ENCODE measurements around the gene KCP. TPM values are rescaled to one million over a fixed set of nuclear protein-coding genes. Genes with fewer than 3 reads are reported as not detected.

Gene KCP
- total and polyA plus RNA-seq, 8 donors, result 1.5 to 9.8 (median 7.0) TPM

DNA sequence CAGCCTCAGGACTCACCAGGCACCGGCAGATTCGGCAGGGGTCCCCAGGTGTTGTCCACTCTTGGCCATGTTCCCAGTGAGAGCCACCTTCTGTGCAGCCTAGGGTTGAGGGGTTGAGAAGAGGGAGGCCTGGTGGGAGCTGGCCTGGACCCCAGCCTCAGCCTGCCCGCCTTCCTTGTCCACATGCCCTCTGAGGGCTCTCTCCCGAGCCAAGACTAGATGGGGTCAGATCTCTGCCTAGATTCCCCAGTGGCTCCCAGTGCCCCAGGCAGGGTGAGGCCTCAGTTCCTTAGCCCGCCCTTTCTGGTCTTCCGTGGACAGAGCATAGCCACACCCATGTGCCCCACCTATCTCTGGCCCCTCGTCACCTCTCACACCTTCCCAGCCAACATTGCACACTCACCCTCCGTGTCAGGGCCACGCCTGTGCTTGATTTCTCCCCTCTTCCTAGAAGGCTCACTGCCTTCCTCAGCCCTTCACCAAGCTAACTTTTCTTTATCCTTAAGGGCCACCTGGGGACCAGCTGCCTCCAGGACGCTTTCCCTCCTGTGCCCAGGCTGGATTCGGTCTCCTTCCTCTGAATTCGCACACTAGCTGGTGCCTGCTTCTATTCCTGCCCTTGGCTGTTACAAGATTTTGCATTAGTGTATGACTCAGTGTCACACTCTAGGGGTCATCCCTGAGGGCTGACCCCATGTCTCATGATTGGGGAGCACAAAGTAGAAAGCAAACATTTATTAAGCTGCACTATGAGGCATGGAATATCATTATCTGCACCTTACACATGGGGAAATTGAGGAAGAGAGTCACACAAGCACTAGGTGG is 7.5 kb downstream of the KCP start:
- H3K36me3 ChIP-seq, result no peaks in the 10 kb centered on the region
- no peak overlapping the region for H3K27ac ChIP-seq
- DNase-seq, result no peak
- peaks cover 0 to 45% of the 10 kb centered on the region in 2 donors for H3K27me3 ChIP-seq
- ATAC-seq, result peak; percentile 7
- H3K9me3 ChIP-seq, result peaks cover 0 to 9% of the 10 kb centered on the region in 2 donors
- intact Hi-C loops (cut with DNase I), result loop anchor here in 1 of 2 donors (5.0 kb wide), 1 partner anchor 189 kb away; no protein-coding TSS in a partner anchor
- TF ChIP-seq, protein P1, sequence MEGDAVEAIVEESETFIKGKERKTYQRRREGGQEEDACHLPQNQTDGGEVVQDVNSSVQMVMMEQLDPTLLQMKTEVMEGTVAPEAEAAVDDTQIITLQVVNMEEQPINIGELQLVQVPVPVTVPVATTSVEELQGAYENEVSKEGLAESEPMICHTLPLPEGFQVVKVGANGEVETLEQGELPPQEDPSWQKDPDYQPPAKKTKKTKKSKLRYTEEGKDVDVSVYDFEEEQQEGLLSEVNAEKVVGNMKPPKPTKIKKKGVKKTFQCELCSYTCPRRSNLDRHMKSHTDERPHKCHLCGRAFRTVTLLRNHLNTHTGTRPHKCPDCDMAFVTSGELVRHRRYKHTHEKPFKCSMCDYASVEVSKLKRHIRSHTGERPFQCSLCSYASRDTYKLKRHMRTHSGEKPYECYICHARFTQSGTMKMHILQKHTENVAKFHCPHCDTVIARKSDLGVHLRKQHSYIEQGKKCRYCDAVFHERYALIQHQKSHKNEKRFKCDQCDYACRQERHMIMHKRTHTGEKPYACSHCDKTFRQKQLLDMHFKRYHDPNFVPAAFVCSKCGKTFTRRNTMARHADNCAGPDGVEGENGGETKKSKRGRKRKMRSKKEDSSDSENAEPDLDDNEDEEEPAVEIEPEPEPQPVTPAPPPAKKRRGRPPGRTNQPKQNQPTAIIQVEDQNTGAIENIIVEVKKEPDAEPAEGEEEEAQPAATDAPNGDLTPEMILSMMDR (IDR thresholded peaks at IDR 0.05), result no peak
- no peaks in the 10 kb centered on the region for H3K4me1 ChIP-seq
- H3K4me3 ChIP-seq, result no peak overlapping the region

DNA sequence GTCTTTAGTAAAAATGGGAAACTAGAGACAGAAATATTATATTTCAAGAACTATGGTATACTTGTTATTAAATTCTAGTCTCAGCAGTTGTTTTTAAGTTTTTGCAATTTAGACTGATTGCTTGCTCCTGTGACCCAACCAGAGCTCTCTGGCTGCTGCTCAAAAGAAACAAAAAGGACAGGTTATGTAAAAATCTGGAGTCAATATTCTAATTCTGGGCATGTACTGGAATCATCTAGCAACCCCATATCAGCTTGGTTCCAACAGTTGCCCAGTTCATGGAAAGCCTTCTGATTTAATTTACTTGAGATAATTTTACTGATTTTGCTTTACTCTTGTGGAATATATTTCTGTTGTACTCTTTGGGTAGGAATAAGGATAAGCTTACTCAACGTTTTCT is 10.3 kb downstream of the KCP start:
- Histone ChIP-seq H3K27ac (no peak overlapping the region), H3K9me3 (peaks cover 0 to 9% of the 10 kb centered on the region in 2 donors), H3K4me1 (no peaks in the 10 kb centered on the region), H3K27me3 (peaks cover 0 to 23% of the 10 kb centered on the region in 2 donors), H3K4me3 (no peak overlapping the region), H3K36me3 (no peaks in the 10 kb centered on the region)
- no peak for DNase-seq
- intact Hi-C loops (cut with DNase I), result loop anchor here in 1 of 2 donors (5.0 kb wide), 1 partner anchor 192 kb away; no protein-coding TSS in a partner anchor
- no peak for ATAC-seq
- TF ChIP-seq, protein P1 (IDR thresholded peaks at IDR 0.05), result no peak

DNA sequence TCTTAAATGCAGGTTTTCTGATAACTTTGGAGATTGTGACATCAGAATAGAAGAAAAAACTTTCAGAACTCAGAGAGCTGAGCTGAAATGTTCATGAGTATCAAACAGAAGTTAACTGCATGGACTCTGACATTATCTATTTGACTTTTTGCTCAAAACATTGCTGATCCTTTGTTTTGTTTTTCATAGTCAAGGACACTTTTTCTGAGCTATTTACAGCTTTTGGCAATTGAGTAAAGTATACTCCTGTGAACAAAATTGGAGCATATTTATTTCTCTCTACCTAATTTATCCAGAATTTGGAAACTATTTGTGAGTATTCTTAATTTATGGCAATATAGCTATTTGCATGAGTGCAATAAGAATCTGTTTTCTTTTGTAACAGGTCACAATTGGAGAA is 11.1 kb downstream of the KCP start:
- H3K27ac ChIP-seq, result no peak overlapping the region
- H3K9me3 ChIP-seq, result peaks cover 0 to 9% of the 10 kb centered on the region in 2 donors
- no peaks in the 10 kb centered on the region for H3K36me3 ChIP-seq
- H3K4me1 ChIP-seq, result no peaks in the 10 kb centered on the region
- no peak for DNase-seq
- H3K4me3 ChIP-seq, result no peak overlapping the region
- H3K27me3 ChIP-seq, result peaks cover 0 to 21% of the 10 kb centered on the region in 2 donors
- no peak for ATAC-seq
- TF ChIP-seq, protein P1 (IDR thresholded peaks at IDR 0.05), result no peak
- intact Hi-C loops (cut with DNase I), result no loop called here

DNA sequence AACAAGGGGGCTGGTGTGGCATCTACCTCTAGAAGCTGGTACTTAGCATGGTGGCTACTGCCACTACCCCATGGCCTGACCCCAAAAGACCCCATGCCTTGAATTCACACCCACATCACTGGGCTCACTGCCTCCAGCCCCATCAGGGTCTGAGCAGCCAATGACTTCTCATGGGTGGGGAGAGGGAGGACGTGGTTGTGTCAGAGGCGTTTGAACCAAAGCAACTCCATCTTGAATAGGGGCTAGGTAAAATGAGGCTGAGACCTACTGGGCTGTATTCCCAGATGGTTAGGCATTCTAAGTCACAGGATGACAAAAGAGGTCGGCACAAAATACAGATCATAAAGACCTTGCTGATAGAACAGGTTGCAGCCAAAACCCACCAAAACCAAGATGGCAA is 15.2 kb downstream of the KCP start:
- no peak overlapping the region for H3K4me3 ChIP-seq
- no peak for DNase-seq
- TF ChIP-seq, protein P1 (IDR thresholded peaks at IDR 0.05), result no peak
- no peaks in the 10 kb centered on the region for H3K36me3 ChIP-seq
- intact Hi-C loops (cut with DNase I), result no loop called here
- no peak overlapping the region for H3K27ac ChIP-seq
- H3K27me3 ChIP-seq, result peaks cover 0 to 30% of the 10 kb centered on the region in 2 donors
- no peak for ATAC-seq
- H3K9me3 ChIP-seq, result peaks cover 0 to 9% of the 10 kb centered on the region in 2 donors
- peaks cover 0 to 8% of the 10 kb centered on the region in 2 donors for H3K4me1 ChIP-seq

GRCh38 chr7:128894101-128894440 is 16.4 kb downstream of the KCP start:
- Histone ChIP-seq H3K36me3 (no peaks in the 10 kb centered on the region), H3K9me3 (peaks cover 0 to 3% of the 10 kb centered on the region in 2 donors), H3K27ac (no peak overlapping the region), H3K4me3 (no peak overlapping the region), H3K27me3 (peaks cover 0 to 43% of the 10 kb centered on the region in 2 donors), H3K4me1 (peaks cover 0 to 8% of the 10 kb centered on the region in 2 donors)
- ATAC-seq (no peak), DNase-seq (no peak)
- intact Hi-C loops (cut with DNase I), result no loop called here
- TF ChIP-seq, protein P1 (IDR thresholded peaks at IDR 0.05), result no peak
